ENCODE measurements around the gene TLCD3B.

The TLCD3B gene

DNA sequence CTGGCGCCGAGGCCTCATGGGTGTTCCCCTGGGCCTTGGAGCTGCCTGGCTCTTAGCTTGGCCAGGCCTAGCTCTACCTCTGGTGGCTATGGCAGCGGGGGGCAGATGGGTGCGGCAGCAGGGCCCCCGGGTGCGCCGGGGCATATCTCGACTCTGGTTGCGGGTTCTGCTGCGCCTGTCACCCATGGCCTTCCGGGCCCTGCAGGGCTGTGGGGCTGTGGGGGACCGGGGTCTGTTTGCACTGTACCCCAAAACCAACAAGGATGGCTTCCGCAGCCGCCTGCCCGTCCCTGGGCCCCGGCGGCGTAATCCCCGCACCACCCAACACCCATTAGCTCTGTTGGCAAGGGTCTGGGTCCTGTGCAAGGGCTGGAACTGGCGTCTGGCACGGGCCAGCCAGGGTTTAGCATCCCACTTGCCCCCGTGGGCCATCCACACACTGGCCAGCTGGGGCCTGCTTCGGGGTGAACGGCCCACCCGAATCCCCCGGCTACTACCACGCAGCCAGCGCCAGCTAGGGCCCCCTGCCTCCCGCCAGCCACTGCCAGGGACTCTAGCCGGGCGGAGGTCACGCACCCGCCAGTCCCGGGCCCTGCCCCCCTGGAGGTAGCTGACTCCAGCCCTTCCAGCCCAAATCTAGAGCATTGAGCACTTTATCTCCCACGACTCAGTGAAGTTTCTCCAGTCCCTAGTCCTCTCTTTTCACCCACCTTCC, 43.5 kb downstream of the TLCD3B start:
- H3K36me3 ChIP-seq (replicated peaks): peaks cover 91% of the 10 kb centered on the region
- DNase-seq: no peak
- H3K27ac ChIP-seq: no peak overlapping the region
- no peak overlapping the region for H3K4me3 ChIP-seq (ENCODE audit: low read depth, low read length)
- in situ Hi-C loops (cut with HindIII; ENCODE audit: low pct_ligation_motif_present, low sequenced_read_pairs): no loop called here
- no peaks in the 10 kb centered on the region for H3K27me3 ChIP-seq (replicated peaks)
- TF ChIP-seq, protein P1, sequence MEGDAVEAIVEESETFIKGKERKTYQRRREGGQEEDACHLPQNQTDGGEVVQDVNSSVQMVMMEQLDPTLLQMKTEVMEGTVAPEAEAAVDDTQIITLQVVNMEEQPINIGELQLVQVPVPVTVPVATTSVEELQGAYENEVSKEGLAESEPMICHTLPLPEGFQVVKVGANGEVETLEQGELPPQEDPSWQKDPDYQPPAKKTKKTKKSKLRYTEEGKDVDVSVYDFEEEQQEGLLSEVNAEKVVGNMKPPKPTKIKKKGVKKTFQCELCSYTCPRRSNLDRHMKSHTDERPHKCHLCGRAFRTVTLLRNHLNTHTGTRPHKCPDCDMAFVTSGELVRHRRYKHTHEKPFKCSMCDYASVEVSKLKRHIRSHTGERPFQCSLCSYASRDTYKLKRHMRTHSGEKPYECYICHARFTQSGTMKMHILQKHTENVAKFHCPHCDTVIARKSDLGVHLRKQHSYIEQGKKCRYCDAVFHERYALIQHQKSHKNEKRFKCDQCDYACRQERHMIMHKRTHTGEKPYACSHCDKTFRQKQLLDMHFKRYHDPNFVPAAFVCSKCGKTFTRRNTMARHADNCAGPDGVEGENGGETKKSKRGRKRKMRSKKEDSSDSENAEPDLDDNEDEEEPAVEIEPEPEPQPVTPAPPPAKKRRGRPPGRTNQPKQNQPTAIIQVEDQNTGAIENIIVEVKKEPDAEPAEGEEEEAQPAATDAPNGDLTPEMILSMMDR (IDR thresholded peaks at IDR 0.05; ENCODE audit: low read depth, low read length, missing control alignments): no peak

DNA sequence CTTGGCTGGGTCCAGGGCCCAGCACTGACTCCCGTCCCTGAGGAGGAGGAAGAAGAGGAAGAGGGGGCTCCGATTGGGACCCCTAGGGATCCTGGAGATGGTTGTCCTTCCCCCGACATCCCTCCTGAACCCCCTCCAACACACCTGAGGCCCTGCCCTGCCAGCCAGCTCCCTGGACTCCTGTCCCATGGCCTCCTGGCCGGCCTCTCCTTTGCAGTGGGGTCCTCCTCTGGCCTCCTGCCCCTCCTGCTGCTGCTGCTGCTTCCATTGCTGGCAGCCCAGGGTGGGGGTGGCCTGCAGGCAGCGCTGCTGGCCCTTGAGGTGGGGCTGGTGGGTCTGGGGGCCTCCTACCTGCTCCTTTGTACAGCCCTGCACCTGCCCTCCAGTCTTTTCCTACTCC, 44.1 kb downstream of the TLCD3B start:
- Histone ChIP-seq H3K27ac (no peak overlapping the region), H3K36me3 (replicated peaks) (peaks cover 95% of the 10 kb centered on the region), H3K4me3 (ENCODE audit: low read depth, low read length) (no peak overlapping the region), H3K27me3 (replicated peaks) (no peaks in the 10 kb centered on the region)
- in situ Hi-C loops (cut with HindIII; ENCODE audit: low pct_ligation_motif_present, low sequenced_read_pairs): no loop called here
- TF ChIP-seq, protein P1 (IDR thresholded peaks at IDR 0.05; ENCODE audit: low read depth, low read length, missing control alignments): no peak
- no peak for DNase-seq

DNA sequence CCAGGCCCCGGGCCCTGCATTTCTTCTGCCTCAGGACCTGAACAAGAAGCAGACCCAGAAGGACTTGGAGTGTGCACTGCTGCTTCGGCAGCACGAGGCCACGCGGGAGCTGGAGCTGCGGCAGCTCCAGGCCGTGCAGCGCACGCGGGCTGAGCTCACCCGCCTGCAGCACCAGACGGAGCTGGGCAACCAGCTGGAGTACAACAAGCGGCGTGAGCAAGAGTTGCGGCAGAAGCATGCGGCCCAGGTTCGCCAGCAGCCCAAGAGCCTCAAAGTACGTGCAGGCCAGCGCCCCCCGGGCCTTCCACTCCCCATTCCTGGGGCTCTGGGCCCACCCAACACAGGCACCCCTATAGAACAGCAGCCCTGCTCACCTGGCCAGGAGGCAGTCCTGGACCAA, 44.8 kb downstream of the TLCD3B start:
- peaks cover 96% of the 10 kb centered on the region for H3K36me3 ChIP-seq (replicated peaks)
- H3K27me3 ChIP-seq (replicated peaks): no peaks in the 10 kb centered on the region
- no peak overlapping the region for H3K4me3 ChIP-seq (ENCODE audit: low read depth, low read length)
- DNase-seq: no peak
- no peak overlapping the region for H3K27ac ChIP-seq
- in situ Hi-C loops (cut with HindIII; ENCODE audit: low pct_ligation_motif_present, low sequenced_read_pairs): no loop called here
- TF ChIP-seq, protein P1 (IDR thresholded peaks at IDR 0.05; ENCODE audit: low read depth, low read length, missing control alignments): no peak

DNA sequence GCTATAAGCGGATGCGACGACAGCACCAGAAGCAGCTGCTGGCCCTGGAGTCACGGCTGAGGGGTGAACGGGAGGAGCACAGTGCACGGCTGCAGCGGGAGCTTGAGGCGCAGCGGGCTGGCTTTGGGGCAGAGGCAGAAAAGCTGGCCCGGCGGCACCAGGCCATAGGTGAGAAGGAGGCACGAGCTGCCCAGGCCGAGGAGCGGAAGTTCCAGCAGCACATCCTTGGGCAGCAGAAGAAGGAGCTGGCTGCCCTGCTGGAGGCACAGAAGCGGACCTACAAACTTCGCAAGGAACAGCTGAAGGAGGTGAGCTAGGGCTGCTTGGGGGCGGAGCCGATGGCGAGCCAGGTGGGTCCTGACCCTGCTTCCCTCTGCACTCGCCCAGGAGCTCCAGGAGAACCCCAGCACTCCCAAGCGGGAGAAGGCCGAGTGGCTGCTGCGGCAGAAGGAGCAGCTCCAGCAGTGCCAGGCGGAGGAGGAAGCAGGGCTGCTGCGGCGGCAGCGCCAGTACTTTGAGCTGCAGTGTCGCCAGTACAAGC, 45.7 kb downstream of the TLCD3B start:
- in situ Hi-C loops (cut with HindIII; ENCODE audit: low pct_ligation_motif_present, low sequenced_read_pairs): no loop called here
- H3K27me3 ChIP-seq (replicated peaks): no peaks in the 10 kb centered on the region
- TF ChIP-seq, protein P1 (IDR thresholded peaks at IDR 0.05; ENCODE audit: low read depth, low read length, missing control alignments): no peak
- peaks cover 96% of the 10 kb centered on the region for H3K36me3 ChIP-seq (replicated peaks)
- DNase-seq: no peak
- H3K4me3 ChIP-seq (ENCODE audit: low read depth, low read length): no peak overlapping the region
- H3K27ac ChIP-seq: no peak overlapping the region

DNA sequence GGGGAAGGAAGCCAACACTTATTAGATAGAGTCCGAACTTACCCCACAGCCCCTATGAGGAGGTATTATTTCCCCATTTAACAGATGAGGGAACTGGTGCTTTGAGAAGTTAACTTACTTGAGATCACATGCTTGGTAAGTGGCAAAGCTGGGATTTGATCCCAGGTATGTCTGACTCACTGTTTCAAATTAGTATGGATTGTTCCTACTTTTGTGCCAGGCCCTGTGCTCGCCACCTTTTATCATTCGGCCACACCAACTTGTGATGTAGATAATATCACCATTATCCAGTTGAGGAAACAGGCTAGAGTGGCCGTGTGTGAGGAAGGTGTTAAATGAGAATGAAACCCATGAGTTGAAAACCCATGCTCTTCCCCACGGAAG, 46.3 kb downstream of the TLCD3B start:
- no peak overlapping the region for H3K4me3 ChIP-seq (ENCODE audit: low read depth, low read length)
- H3K27me3 ChIP-seq (replicated peaks): no peaks in the 10 kb centered on the region
- in situ Hi-C loops (cut with HindIII; ENCODE audit: low pct_ligation_motif_present, low sequenced_read_pairs): no loop called here
- TF ChIP-seq, protein P1 (IDR thresholded peaks at IDR 0.05; ENCODE audit: low read depth, low read length, missing control alignments): no peak
- H3K36me3 ChIP-seq (replicated peaks): peaks cover 97% of the 10 kb centered on the region
- no peak for DNase-seq
- no peak overlapping the region for H3K27ac ChIP-seq
